ENCODE data around the gene ABCA7. TPM values are rescaled to one million over a fixed set of nuclear protein-coding genes. Genes with fewer than 3 reads are reported as not detected.
A peak's percentile ranks its signal among the peaks of the same experiment; 100 is the strongest.

Gene ABCA7
- total RNA-seq, 6 experiments from 2014 or later, result 4.8 to 14.6 (median 9.1) TPM

- Histone ChIP-seq H3K4me1 (no peaks in the 10 kb centered on the region), H3K36me3 (peaks cover 0 to 47% (median 19%) of the 10 kb centered on the region in 4 donors), H3K27ac (no peak overlapping the region), H3K27me3 (no peaks in the 10 kb centered on the region), H3K9me3 (no peaks in the 10 kb centered on the region), H3K4me3 (no peak overlapping the region)
- TF ChIP-seq POLR2A (IDR thresholded peaks at IDR 0.05), result no peak
- TF ChIP-seq, protein P1, sequence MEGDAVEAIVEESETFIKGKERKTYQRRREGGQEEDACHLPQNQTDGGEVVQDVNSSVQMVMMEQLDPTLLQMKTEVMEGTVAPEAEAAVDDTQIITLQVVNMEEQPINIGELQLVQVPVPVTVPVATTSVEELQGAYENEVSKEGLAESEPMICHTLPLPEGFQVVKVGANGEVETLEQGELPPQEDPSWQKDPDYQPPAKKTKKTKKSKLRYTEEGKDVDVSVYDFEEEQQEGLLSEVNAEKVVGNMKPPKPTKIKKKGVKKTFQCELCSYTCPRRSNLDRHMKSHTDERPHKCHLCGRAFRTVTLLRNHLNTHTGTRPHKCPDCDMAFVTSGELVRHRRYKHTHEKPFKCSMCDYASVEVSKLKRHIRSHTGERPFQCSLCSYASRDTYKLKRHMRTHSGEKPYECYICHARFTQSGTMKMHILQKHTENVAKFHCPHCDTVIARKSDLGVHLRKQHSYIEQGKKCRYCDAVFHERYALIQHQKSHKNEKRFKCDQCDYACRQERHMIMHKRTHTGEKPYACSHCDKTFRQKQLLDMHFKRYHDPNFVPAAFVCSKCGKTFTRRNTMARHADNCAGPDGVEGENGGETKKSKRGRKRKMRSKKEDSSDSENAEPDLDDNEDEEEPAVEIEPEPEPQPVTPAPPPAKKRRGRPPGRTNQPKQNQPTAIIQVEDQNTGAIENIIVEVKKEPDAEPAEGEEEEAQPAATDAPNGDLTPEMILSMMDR (IDR thresholded peaks at IDR 0.05), result no peak
- intact Hi-C loops (cut with DNase I), result no loop called here
- ATAC-seq (peak; percentile 2 to 7 (median 4)), DNase-seq (peak in 1 of 3 donors; percentile 32)
- 77% methylated on average over 4 of the region's 92 CpGs for WGBS (ENCODE audit: insufficient coverage, low coverage, low lambda C conversion rate, missing lambda C conversion rate)
Observed at GRCh38 chr19:1009041-1009980, 30.6 kb upstream of the ABCA7 start.

DNA sequence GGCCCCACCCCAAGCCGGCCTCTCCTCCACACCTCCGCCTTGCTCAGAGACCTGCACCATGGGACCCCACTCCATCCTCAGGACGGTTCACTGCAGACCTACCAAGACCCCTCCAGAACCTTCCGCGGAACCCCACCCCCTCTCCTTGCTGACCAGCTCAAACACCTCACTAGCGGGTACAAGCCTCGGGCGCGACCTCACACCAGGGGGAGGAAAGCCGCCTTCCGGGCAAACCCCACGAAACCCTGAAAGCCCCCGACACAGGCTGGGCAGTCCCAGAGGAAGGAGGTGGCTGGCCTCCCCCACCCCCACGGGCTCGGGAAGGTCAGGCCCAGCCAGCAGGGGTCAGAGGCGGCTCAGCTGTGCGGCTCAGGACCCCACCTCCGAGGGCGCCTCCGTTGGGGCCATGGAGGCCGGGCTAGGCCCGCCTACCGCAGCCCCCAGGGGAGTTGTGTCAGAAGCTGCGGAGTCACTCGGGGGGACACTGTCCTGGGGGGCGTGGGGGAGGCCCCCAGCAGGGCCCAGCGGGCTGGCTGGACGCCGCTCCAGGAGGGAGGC is 29.8 kb upstream of the ABCA7 start:
- Histone ChIP-seq H3K4me3 (no peak overlapping the region), H3K4me1 (no peaks in the 10 kb centered on the region), H3K27me3 (no peaks in the 10 kb centered on the region), H3K9me3 (no peaks in the 10 kb centered on the region), H3K36me3 (peaks cover 0 to 47% (median 19%) of the 10 kb centered on the region in 4 donors), H3K27ac (no peak overlapping the region)
- intact Hi-C loops (cut with DNase I), result no loop called here
- DNase-seq, result no peak
- TF ChIP-seq POLR2A (IDR thresholded peaks at IDR 0.05), result no peak
- TF ChIP-seq, protein P1 (IDR thresholded peaks at IDR 0.05), result no peak
- no CpG with 5 or more reads among the region's 29 CpGs for WGBS (ENCODE audit: insufficient coverage, low coverage, low lambda C conversion rate, missing lambda C conversion rate)
- ATAC-seq, result no peak

DNA sequence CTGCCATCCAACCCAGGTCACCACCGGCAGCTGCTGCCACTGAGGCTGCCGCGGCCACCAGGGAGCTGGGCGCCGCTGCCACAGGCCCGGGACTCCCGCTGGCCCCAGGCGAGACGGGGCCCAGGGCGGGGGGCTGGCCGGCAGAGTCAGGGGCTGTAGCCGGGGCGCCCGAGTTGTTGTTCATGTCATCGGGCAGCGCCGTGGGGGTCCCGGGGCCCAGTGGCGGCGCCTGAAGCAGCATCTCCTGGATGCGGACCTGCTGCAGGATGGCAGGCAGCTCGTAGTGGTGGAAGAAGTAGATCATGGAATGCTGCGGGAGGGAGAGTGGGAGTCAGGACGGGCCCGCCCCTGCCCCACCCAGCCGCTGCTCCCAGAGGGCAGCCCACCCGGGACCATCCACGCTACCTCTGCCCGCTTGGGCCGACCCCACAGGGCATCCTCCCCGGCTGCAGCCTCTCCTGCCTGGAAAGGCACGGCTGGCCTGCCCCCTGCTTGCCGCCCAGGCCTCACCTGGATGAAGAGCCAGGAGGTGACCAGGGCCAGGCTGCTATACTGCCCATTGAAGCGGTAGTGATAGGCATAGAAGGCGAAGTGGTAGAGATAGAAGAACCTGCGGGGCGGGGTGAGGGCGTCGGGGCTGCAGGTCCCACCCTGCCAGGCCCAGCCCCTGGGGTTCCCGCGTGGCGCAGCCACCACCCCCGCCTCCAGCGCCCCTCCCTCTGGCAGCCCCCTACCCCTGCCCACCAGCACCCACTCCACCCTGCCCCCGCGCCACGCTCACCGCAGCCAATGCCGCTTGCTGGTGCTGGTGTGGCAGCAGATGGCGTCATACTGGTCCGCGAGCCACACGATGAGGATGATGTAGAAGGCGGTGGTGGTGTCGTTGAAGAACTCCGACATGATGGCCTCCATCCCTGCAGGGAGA is 29.1 kb upstream of the ABCA7 start:
- ATAC-seq, result no peak
- Histone ChIP-seq H3K27ac (no peak overlapping the region), H3K36me3 (peaks cover 0 to 47% (median 19%) of the 10 kb centered on the region in 4 donors), H3K4me1 (no peaks in the 10 kb centered on the region), H3K27me3 (no peaks in the 10 kb centered on the region), H3K9me3 (no peaks in the 10 kb centered on the region), H3K4me3 (no peak overlapping the region)
- intact Hi-C loops (cut with DNase I), result no loop called here
- WGBS (ENCODE audit: insufficient coverage, low coverage, low lambda C conversion rate, missing lambda C conversion rate), result 71% methylated on average over 3 of the region's 56 CpGs
- TF ChIP-seq POLR2A (IDR thresholded peaks at IDR 0.05), result no peak
- TF ChIP-seq, protein P1 (IDR thresholded peaks at IDR 0.05), result no peak
- peak in 1 of 3 donors; percentile 27 for DNase-seq

DNA sequence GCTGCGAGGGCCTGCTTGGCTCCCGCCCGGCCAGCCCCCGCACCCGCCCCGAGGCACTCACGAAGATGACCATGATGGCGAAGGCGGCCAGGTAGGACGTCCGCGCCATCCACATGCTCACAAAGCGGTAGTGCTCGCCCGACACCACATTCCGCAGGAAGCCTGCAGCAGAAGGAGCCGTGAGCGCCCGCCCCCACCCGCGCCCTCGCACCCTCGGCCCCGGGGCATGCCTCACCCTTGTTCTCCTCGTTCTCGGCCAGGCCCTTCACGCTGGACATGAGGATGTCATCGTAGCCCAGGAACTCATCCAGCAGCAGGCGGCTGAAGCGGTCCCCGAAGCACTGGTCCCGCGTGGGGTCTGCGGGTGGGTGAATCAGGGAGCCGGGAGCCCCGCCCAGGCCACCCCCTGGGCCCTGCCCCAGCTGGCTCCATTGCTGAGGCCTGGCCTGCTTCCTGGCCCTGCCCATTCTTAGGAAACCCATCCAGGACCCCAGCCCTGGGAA is 28.0 kb upstream of the ABCA7 start:
- Histone ChIP-seq H3K36me3 (peaks cover 0 to 47% (median 19%) of the 10 kb centered on the region in 4 donors), H3K27me3 (no peaks in the 10 kb centered on the region)
- peak in 1 of 3 donors; percentile 19 for DNase-seq

More for the DNA sequence above, 28.0 kb upstream of the ABCA7 start:
- intact Hi-C loops (cut with DNase I), result no loop called here
- peaks cover 0 to 10% (median 2%) of the 10 kb centered on the region in 4 donors for H3K4me1 ChIP-seq
- WGBS (ENCODE audit: insufficient coverage, low coverage, low lambda C conversion rate, missing lambda C conversion rate), result no CpG with 5 or more reads among the region's 36 CpGs
- TF ChIP-seq, protein P1 (IDR thresholded peaks at IDR 0.05), result no peak
- no peak for TF ChIP-seq POLR2A (IDR thresholded peaks at IDR 0.05)
- H3K27ac ChIP-seq, result no peak overlapping the region
- no peak for ATAC-seq
- no peaks in the 10 kb centered on the region for H3K9me3 ChIP-seq
- H3K4me3 ChIP-seq, result no peak overlapping the region

Measured in right lobe of liver (tissue), 6 donors.